ENCODE results near the gene MOV10L1. TPM values are rescaled to one million over a fixed set of nuclear protein-coding genes. Genes with fewer than 3 reads are reported as not detected.
"Not testable (repeated sequence)": the region's sequence is repeated elsewhere in the genome, so short reads cannot be mapped to it uniquely, and the experiment has no call there.

MOV10L1 gene
- total RNA-seq, 1 donor from 2014 or later, result 26.0 TPM

DNA sequence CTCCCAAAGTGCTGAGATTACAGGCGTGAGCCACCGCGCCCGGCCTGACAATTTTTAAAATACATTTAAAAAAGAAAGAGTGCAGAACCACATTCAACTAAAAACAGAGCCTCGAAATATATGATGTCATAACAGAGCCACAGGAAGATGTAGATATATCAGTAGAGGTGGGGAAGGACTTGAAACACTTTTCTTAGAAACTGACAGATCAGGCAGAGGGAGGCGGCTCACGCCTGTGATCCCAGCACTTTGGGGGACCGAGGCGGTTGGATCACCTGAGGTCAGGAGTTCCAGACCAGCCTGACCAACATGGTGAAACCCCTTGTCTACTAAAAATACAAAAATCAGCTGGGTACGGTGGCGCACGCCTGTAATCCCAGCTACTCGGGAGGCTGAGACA lies 11.6 kb upstream of the MOV10L1 start:
- no peak for DNase-seq (ENCODE audit: low read depth, low spot score)

DNA sequence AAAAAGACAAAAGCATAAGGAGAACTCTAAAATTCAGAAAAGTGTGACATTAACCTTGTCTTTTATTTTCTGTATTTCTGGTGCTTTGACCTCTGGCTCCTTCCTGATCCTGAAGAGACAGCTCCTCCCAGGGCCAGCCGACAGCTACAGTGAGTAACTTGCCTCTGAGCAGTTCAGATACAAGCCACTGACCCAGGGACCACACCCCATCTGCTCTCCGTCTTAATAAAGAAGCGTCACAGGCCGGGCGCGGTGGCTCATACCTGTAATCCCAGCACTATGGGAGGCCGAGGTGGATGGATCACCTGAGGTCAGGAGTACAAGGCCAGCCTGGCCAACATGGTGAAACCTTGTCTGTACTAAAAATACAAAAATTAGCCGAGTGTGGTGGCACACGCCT lies 11.0 kb upstream of the MOV10L1 start:
- DNase-seq (ENCODE audit: low read depth, low spot score), result no peak

DNA sequence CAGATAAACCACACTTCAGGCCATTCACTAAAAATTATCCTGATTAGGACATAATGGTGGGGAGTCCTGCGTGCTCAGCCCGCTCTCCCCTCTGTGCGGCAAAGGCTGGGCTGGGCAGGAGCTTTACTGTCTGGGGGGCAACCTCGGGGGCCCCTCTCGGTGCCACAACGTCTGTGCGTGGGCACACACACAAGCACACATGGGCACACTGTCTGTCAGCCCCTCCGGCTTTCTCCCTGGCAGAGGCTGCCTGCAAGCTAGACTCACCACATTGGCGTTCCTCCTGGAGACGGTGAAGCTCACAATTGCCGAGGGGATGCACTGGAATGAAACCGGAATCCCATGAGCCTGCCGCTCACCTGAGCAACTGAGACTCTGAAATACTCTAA lies 9.7 kb upstream of the MOV10L1 start:
- DNase-seq (ENCODE audit: low read depth, low spot score), result no peak

DNA sequence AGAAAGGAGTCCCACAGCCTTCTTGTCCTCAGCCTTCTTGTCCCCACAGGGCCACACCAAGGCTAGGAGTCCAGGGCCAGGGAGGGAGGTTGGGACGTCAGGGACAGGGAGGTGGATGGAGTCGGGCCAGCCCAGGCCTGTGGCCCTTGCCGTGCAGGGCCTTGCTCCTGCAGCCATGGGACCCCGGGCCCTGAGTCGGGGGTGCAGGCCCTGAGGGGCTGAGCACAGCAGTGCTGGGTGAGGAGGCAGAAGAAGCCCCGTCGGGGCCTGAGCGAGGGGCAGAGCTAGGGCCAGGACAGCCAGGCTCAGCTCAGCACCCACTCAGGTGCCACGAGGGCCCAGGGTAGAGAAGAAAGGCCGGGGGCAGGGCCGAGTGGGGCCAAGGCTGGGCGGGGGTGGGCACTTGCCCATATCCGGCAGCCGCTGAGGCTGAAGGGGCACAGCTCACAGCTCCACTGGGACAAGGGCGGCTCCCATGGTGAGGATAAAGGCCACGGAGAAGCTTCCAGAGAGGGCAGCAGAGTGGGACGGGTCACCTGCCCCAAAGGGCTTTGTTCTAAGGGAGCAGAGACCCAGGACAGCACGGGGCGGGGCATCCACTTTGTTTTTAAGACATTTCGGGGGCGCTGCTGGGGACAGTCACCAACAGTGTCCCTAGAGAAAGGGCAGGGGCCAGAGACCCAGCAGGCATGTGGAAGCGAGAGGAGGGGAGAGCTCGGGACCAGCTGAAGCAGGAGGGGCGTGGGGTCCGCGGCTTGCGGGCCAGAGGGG lies 8.2 kb upstream of the MOV10L1 start:
- no peak for DNase-seq (ENCODE audit: low read depth, low spot score)

DNA sequence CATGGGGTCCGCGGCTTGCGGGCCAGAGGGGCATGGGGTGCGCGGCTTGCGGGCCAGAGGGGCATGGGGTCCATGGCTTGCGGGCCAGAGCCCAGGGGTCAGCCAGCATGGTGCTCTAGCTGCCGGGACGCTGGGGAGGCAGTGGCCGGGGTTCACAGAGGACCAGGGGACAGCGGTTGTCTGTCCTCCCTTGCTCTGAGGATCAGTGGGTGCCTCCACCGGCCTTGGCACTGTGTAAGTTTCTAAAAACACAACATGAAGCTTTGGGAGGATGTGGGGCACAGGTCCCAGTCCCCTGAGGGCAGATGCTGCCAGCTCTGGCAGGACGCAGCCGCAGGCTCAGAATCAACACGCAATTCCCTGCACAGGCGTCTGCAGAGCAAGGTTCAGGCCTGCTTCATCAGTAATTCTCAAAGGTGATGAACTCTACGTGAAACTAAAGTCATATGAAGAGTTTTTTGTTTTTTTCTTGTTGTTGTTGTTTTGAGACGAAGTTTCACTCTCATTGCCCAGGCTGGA lies 7.5 kb upstream of the MOV10L1 start:
- no peak for DNase-seq (ENCODE audit: low read depth, low spot score)

DNA sequence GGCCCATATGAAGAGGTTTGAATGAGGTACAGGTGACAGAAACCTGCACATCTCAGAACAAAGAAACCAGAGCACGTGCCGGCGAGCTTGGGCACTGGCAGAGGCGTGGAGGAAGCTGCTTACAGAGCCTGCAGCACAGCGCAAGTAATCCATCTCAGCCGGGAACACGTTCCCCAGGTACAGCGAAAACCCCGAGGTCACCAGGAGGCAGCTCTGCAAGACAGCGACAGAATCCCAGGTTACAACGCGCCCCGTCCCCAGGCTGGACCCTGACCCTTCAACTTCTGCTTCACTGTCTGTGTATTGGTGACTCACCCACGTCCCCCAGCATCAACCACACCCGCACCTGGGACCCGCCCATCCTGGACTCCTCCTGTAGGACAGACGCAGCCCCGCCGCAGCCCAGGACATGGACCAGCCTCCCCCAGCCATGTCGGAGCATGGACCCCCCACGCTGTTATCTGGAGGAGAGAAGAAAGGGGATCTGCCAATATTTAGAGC lies 6.8 kb upstream of the MOV10L1 start:
- no peak for DNase-seq (ENCODE audit: low read depth, low spot score)

DNA sequence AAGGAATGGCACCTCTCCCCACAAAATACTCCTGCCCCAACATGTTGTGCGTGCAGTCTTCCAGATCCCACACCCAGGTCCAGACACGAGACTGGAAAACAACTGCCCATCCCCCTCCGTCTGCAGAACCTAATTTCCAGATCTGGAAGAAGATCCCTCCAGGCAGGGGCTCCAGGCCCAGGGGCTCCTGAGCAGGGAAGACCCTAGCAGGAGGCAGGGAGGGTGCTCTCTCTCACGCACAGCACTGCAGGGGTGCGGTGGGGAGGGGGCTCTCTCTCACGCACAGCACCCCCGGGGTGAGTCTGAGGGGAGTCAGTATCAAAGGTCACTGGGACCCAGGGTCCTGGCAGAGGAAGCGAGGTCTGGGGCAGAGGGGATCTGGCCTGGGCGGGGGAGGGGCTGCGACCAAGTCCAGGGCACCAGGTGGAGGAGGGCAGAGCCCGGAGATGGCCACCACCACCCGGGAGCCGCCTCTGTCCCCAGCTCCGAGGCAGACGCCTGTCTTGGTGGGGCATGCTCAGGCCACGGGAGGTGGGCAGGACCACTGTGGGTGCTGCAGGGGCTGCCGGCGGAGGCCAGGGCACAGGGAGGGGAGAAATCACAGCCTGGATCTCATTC lies 6.2 kb upstream of the MOV10L1 start:
- DNase-seq (ENCODE audit: low read depth, low spot score), result no peak

DNA sequence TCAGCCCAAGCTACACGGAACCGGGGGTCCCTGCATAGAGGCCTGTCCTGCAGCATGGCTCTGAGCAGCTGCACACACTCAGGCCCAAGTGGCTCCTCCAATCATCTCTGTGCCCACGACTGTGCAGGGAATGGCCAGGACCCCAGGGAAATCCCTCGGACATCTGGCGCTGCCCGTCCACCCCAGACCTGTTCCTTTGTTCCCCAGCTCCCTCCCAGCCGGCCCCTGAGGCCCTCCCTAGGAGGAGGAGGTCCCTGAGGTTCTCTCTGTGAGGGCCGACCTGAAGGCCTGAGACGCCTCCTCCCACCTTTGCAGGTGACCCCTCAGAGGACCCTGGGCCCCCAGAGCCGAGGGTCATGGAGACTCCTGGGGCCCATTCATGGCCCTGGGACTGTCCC lies 5.7 kb upstream of the MOV10L1 start:
- DNase-seq (ENCODE audit: low read depth, low spot score), result no peak

DNA sequence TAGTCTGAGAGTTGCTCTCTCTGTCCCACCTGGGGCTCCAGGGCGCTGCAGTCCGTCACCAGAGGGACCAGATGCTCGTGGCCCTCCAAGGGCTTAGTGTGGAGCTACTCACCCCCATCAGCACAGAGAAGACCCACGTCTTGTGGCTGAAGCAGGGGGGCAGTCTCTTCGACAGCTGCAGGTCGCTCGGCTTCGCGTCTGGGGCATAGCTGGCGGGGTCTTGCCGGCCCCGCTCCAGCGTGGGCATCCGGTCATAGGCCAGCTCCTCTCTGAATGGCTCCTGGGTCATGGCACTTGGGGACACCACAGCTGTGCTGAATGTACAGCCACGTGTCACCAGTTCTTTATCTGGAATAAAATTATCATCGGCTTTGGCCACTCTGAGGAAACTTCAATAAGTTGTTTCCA lies 5.2 kb upstream of the MOV10L1 start:
- DNase-seq (ENCODE audit: low read depth, low spot score), result no peak

DNA sequence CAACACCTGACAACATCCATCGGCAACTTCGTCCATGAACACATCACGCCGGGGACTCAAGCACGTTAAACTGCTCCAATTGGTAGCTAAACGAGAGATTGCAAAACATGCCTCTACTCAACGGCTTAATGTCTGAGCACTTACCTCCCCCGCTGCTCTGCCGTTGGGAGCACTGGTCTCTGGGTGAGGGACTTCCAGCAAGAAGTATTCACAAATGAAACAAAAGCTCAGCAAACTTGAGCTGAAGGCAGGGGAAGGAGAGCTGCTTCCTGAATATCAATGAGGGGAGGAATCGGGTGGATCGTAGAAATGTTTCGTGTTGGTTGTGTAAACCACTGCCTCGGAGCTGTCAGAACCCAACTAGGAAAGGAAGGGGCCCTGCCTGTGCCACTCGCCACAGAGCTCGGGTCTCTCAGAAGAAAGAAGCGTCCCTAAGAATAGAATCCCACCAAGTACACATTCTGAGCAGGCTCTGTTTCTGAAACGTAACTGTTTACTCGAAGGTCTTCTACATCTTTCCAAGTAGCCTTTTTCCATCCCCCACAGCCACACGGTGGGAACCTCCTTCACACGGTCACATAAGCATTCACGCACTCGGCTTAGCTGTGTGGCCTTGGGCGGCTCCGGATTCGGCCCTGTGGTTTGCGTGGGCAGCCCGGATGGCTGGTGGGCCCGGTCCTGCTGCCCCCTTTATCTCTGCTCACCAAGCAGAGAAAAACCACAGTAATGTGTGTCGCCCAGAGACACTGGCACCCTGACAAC lies 4.4 kb upstream of the MOV10L1 start, which contains the start of gene MLC1:
Gene MLC1, minus strand, starts transcription at position 216 of the 762 bp plus-strand sequence. CDS start 524 bp downstream, outside the sequence.
- no peak for DNase-seq (ENCODE audit: low read depth, low spot score)

DNA sequence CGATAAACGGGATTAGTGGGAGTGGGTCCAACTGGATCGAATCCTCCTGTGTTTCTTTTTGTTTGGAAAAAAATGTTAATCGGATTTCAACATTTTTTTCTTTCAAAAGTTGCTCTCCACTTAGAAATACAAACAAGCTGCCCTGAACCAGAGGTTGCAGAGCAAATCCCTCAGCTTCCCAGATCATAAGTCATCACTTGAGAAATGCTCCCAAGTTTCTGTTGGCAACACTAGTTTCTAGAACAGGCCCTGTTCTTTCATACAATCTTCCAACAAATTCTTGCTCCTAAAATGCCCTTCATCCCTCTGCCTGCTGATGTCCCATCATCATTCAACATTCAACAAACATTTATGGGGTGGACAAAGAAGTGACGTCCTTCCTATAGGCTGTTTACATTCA lies 3.3 kb upstream of the MOV10L1 start:
- no peak for DNase-seq (ENCODE audit: low read depth, low spot score)

DNA sequence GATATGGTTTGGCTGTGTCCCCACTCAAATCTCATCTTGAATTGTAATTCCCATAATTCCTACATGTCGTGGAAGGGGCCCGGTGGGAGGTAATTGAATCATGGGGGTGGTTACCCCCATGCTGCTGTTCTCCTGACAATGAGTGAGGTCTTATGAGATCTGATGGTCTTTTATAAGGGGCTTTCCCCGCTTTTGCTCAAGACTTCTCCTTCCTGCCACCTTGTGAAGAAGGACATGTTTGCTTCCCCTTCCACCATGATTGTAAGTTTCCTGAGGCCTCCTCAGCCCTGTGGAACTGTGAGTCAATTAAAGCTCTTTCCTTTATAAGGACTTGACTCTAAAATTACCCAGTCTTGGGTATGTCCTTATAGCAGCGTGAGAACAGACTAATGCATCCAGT lies 2.8 kb upstream of the MOV10L1 start:
- not testable (repeated sequence) for DNase-seq (ENCODE audit: low read depth, low spot score)

DNA sequence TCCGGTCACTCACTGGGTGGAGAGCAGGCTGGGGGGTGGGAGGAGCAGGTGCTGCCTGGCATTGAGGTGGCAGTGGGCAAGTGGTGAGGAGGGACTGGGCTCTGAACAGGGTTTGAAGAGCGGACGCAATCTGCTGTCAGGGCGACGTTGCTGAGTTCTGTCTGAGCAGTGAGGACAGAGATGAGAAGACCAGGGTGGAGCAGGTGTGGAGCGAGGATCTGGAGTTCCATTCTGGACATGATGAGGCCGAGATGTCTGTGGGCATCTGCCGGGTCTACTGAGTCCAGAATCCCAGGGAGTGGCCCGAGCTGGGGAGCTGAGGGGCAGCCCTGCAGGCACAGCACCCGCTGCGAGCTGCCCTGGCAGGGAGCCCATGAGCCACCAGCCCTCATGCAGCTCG lies 2.2 kb upstream of the MOV10L1 start:
- DNase-seq (ENCODE audit: low read depth, low spot score), result no peak

DNA sequence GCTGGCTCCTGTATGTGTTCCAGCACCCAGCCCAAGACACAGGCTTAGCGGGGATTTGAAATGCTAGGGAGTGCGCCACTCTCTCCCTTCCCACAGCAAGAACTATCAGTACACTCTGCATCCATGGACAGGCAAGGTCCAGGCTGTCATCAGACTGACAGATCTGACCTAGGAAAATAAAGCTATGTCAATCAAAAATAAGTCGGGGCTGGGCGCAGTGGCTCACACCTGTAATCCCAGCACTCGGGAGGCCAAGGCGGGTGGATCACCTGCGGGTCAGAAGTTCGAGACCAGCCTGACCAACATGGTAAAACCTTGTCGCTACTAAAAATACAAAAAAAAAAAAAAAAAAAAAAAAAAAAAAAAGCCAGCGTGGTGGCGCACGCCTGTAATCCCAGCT lies 1.7 kb upstream of the MOV10L1 start:
- no peak for DNase-seq (ENCODE audit: low read depth, low spot score)

DNA sequence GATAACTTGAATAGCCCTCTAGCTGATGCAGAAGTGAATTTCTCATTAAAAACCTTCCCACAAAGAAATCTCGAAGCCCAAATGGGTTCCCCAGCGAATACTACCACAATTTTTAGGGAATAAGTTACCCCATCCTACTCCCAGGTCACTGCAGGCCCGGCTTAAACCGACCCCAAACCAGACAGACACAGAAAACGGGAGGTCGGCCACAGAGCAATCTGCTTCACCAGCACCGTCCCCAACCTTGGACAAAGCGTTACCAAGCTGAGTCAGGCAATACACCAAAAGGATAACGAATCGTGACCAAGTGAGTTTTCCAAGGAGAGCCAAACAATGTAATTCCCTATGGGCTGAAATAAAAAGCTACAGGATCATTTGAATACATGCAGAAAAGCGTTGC lies 575 bp upstream of the MOV10L1 start:
- DNase-seq (ENCODE audit: low read depth, low spot score), result no peak

DNA sequence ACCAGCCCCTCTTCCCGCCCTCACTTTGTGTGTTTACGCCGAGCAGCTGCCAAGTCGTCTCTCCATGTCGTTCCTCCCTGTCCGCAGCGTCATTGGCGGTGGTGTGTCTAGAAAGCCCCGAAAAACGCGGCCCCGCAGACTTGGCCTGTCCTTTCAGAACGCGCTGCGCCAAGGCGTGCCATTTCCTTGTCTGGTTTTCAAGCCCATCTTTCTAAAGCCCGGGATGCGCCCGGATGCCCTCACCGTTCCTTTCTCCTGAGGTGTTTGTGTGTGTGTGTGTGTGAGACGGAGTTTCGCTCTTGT lies 557 bp downstream of the MOV10L1 start:
- no peak for DNase-seq (ENCODE audit: low read depth, low spot score)

DNA sequence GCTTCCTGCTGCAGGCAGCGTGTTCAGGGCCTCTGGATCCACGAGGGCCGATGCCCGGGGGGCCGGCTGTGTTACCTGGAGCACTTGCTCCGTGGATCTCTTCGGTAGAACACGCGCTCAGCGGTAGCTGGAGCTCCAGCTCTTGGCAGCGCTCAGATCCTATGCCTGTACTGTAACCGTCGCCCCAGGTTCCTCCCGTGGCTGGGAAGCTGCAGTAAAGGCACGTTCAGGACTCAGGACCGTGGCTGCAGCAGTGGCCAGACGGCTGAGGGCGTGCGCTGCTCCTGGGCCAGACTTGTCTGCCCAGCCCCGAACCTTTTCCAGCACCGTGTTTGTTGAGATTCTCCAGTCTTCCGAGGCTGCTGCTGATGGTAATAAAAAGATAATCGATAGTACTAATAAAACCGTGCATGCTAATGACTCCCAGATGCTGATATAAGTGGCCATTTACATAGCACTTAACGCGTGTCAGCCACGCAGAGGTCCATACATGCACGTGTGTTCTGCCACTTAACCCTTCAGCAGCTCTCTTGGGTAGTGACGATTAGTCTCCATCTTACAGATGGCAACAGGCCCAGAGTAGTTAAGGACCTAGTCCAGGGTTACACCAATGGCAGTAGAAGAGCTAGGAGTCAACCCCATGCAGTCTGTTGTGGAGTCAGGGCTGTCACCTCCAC lies 1.4 kb downstream of the MOV10L1 start:
- no peak for DNase-seq (ENCODE audit: low read depth, low spot score)

DNA sequence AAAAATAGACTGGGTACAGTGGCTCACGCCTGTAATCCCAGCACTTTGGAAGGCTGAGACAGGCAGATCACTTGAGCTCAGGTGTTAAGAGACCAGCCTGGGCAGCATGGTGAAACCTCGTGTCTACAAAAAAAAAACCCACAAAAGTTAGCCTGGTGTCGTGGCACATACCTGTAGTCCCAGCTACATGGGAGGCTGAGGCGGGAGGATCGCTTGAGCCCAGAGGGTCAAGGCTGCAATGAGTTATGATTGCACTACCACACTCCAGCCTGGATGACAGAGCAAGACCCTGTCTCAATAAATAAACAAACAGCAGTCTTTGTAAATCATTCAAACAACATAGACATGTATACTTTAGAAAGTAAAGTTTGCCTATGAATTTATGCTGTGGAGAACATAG lies 2.5 kb downstream of the MOV10L1 start:
- DNase-seq (ENCODE audit: low read depth, low spot score), result no peak

DNA sequence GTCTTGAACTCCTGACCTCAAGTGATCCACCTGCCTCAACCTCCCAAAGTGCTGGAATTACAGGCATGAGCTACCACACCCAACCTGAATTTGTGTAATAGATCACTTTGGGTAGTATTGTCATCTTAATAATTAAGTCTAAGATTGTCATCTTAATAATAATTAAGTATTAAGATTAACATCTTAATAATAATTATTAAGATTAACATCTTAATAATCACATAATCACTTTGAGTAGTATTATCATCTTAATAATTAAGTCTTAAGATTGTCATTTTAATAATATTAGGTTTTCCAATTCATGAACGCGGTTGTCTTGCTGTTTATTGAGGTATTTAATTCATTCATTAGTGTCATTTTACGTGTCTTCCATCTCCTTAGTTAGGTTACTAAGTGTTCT lies 8.2 kb downstream of the MOV10L1 start:
- no peak for DNase-seq (ENCODE audit: low read depth, low spot score)

DNA sequence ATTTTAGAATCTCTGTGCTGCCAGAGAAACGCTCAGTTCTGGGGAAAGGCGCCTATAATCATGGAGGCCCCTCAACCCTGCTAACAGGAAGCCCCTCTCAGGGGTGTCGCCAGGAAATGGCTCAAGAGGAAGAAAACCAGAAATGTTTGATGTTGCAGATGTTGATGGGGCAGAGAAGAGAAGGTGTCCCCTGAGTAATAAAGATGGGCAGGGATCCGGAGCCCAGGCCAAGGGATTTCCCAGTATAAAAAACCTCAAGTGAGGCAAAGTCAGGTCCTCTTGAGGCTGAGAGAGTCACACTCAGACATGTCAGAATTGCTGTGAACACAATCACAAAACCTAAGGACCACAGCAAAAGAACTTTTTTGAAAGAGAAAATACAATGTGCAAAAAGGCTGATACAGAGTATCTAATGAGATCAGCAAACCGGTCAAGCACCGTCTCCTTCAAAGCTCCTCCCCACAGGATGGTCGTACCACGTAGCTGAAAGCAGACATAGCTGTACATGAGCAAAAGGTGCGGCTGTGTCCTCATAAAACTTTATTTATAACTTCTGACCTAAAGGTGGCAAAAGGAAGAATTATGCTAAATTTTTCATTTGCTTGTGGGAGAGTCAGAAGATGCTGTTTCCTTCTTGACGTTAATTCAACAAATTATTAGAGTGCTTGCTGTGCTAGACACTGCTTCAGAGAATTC lies 12.2 kb downstream of the MOV10L1 start:
- DNase-seq (ENCODE audit: low read depth, low spot score), result no peak

DNA sequence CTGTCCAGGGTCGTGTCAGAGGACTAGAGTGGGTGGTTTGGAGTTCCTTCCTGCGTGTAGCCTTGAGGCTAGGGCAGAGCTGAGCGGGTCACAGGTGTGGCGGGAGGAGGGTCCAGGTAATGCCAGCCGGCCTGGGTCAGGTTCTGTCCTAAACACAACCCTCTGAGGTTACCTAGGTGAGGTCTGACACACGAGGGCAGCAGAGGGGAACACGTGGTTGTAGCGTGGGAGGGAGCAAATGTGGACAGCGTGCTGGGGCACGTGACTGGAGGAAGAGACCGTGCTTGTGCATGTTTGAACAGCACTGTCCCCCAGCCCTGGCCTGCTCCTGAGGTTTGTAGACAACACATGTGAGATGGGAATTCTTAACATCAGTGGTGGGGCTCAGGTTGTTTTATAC lies 13.1 kb downstream of the MOV10L1 start:
- DNase-seq (ENCODE audit: low read depth, low spot score), result no peak

Measured in pulmonary artery endothelial cell (primary cell).